ENCODE results near the gene ERC1.

GRCh38 chr12:989051-989450 is 2.0 kb upstream of the ERC1 start:
- TF ChIP-seq CTCF (IDR thresholded peaks at IDR 0.05; ENCODE audit: low read depth, low read length) (no peak), POLR2A (IDR thresholded peaks at IDR 0.05; ENCODE audit: extremely low read depth, insufficient read length) (no peak)

Data from NB4 (cell line).